GM21619 (cell line): Measurements from ENCODE around the gene NUMB.

ENCODE experiments used
- ATAC-seq: cut with Tn5 transposase; IDR thresholded peaks from one replicate; pipeline ENCODE4 v1.9.1; 2021; ENCODE audit not compliant: unreplicated experiment

The NUMB gene

DNA sequence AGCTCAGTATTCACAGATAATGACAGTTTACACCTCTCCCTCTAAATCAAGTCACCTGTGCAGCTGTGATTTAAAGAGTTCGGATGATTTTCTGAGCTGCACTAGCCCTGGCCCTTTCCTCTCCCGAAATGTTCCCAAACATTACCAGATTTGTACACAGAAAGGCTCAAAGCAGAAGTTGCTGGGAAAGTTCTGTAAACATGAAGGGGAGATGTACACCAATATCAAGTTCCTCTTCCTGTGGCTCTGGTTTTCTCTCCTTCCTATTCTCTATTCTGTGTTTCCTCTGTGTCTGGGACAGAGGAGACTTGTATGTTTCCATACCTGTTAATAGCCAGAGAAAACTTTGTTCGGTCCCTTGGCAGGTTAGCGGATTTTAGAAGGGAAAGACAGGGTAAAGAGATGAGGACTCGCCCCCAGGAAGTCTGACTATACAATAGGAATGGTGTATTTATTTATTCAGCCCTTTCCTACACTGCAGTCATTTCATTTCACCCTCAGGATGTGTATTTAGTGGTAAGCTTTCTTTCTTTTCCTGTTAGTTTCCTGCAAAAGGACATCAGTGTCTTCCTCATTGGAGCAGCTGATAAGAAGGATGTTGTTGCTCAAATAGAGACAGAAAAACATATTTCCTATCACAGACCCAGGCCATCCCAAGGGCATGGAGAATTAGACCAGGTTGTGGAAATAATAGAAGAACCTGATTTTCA, 7.6 kb upstream of the NUMB start:
- ATAC-seq: no peak

DNA sequence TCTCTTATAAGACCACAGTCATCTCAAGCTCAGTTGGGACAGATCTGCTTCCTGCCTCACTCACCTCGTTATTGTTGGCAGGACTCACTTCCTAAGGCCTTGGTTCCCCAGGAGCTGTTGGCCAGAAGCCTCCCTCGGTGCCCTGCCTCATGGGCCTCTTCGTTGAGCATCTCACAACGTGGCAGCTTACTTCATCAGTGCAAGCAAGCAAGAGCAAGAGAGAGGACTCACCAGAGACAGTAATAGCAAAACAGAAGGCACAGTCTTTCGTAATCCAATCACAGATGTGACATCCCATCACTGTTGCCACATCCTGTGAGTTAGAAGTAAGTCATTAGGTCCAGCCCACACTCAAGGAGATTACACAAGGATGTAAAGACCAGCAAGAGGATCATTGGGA, 5.1 kb upstream of the NUMB start:
- no peak for ATAC-seq

DNA sequence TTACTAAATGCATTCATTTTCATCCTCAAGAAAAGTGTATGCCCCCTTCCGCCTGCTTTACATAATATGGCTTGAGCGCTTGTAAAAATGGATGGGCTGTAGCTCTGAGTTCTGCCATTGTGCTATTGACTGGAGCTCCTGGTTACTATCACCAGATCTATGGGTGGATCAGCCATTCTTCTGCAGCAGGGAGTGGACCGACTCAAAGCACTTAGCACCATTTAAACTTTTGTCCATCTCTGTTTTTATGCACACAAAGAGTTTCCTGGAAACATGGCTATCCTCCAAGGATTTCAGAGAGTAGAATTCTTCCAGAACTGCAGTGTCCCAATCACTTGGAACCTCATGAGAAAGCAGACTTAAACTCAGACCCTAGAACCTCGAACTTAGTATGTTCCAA, 4.5 kb upstream of the NUMB start:
- ATAC-seq: no peak

DNA sequence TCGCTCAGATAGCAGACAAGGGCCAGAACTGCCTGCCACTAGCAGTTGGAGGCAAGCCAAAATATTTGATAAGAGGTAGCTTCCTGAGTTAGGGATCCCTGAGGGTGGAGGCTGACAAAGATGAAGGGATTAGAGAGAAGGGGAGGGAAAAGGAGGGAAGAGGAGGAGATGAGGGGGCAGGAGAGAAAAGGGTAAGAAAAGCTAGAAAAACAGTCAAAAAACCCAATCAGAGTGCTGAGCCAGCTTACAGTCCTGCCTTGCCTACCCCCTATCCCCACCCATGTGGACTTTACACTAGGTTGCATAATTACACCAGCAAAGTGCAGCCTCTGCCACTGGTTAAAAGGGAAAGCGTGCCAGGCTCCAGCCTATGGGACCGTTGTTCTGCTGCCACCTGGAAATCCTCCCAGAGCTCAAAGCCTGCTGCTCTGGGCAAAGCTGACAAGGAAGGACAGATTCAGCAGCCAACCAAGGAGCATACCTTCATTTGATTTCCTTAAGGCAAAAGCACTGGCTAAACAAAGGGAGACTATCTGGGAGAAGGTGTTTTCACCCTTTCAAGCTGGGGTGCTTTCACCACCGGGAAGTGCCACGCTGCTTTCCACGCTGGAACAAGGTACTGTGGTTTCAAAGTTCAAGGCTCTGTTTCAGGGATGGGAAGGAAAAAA, 3.8 kb upstream of the NUMB start:
- no peak for ATAC-seq

DNA sequence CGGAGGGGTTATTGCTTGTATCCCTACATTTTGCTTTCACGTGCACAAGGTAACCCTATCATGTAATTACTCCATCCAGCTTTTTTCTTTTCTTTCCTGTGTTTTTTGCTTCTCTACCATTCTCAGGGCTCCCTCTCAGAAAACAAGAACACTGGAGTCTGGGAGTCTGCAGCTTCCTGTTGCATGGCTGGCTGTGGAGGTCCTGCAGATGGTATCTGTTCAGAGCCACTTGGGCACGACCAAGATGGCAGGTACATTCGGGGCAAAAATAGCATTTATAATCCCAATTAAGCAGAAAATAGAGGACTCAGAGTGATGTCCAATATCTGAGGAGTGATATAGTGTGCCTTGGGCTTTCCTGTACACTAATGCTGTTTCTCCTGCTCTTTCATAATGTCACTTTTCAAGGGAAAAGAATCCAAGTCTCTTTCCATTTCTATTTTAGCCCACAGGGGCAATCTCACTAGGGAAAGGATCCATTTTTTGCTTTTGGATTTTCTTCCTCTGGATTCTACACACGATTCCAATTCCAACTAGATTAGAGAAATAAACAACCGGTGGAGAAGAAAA, 3.2 kb upstream of the NUMB start:
- ATAC-seq: no peak

DNA sequence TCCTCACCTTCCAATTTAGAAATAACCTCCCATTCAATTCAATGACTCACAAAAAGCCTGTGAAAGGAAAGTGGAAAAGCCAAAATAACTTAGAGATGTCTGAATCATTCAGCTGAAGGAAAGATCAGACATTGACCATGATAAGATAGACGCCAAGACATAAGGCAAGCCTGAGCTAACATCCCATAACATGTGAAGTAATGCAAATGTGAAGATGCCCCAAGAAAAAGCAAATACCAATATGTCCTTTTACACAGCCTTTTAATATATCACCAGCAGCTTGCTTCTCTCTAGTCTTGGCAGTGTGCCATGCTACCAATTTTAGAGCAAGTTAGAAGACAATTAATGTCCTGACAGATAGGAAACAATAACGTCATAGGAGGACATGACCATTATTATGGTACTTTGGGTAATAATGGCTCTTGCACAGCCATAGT, 2.4 kb upstream of the NUMB start:
- no peak for ATAC-seq

GRCh38 chr14:73459959-73460358, 1.6 kb upstream of the NUMB start:
- no peak for ATAC-seq

DNA sequence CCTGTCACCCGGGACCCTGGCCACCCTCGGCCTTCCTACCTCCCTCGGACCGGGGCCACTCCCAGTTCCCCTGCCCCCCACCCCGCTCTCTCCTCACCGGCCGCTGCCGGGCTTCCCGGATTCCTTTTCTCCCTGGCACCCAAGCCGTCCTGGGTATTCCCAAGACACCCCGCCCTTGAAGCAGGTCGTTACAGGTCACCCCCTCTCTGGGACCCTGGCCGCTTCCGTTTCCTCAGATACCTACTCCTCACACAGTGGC, 493 bp downstream of the NUMB start:
- no peak for ATAC-seq

DNA sequence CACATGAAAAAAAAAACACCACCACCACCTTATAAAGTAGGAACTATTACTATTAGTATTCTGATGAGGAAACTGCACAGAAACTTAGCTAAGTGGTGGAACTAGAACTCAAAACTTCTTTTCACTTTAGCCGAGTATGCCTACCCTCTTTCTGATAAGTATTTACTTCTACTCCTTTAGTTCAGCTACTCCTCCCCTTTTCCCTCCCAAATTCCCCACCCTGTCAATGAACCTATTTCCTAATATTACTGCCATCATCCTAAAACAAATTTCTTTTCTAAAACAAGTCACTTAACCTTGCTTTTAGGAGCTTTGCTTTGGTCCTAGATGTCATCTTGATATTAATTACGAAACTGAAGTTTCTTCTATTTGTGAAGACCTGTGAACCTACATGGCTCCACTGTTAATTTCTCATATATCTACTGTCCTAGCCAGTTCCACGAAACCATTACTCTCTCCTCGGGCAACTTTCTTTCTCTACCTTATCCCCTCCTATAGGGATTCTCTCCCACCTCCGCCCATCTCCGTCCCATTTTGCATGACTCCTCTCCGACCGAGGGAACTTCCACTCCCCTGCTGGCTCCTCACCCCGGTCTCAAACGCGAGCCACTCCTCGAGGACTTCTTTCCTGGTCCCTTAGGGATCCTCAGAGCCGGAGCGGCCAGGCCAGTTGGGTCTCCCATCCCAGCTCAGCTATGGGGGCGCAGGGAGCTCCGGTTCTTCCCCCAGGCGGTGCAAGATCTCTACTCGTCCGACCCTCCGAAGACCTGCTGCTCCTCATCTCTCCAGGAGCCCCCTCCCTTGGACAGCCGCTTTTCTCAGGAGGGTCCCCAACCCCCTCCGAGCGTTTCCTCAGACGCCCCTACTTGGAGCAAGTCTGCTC, 1.1 kb downstream of the NUMB start:
- ATAC-seq: no peak

DNA sequence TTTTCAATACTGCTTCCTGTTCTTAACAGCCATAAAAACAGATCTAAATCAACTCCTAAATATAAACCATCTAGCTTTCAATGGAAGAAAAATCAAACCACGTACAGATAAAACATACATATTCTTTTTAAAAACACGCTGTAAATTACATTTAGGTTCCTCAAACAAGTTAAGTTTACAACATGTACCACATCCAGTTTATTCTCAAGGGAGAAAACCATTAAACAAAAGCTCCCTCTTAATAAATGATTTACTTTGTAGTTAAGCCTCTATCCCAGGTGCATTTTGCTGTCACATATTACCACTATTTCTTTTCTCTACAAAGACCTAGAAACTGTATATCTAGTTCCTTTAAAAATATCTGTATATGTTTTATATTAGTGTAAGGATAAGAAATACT, 3.1 kb downstream of the NUMB start:
- ATAC-seq: no peak

DNA sequence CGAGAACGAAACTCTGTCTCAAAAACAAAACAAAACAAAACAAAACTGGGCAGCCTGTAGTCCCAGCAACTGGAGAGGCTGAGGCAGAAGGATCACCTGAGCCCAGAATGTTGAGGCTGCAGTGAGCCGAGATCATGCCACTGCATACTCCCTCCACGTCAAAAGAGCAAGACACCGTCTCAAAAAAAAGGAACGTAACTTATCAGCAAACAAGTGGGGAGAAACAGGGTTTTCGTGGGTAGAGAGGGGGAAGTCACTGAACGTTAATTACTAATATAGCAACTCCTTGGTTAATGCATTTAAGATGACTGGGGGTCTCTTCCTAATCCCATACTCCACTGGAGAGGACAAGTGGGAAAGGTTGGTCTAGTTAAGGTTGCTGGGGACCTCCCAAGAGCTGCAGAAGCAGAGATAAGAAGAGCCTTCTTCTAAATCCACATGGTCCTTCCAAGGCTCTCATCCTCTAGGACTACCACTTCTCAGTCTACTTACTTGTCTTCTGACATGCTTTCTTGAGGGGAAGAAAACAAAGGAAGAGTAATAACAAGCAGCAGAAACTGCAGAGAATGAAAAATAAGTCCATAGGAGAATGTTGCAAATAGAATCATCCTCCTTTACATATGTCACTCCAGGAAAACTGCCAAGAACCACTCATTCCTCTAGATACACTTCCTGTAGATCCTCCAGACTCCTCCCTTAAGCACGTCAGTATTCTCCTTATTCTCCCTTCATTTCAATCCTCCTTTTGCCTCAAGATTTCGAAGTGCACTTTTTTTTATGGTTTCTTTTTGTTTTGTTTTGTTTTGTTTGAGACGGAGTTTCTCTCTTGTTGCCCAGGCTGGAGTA, 5.8 kb downstream of the NUMB start:
- no peak for ATAC-seq

GRCh38 chr14:73443758-73444157, 14.6 kb downstream of the NUMB start:
- ATAC-seq: no peak

DNA sequence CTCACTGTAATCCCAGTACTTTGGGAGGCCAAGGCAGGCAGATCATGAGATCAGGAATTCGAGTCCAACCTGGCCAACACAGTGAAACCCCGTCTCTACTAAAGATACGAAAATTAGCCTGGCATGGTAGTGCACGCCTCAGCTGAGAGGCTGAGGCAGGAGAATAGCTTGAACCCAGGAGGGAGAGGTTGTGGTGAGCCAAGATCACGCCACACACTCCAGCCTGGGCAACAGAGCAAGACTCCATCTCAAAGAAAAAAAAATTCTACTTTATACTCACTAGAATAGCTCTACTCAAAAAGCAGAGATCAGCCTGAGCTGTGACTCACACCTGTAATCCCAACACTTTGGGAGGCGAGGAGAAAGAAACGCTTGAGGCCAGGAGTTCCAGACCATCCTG, 17.1 kb downstream of the NUMB start:
- ATAC-seq: no peak

- no peak for ATAC-seq
Measured at GRCh38 chr14:73438993-73439392, 19.4 kb downstream of the NUMB start.

- ATAC-seq: no peak
Measured at GRCh38 chr14:73437206-73437605, 21.1 kb downstream of the NUMB start.

GRCh38 chr14:73432124-73432523, 26.2 kb downstream of the NUMB start:
- ATAC-seq: no peak

DNA sequence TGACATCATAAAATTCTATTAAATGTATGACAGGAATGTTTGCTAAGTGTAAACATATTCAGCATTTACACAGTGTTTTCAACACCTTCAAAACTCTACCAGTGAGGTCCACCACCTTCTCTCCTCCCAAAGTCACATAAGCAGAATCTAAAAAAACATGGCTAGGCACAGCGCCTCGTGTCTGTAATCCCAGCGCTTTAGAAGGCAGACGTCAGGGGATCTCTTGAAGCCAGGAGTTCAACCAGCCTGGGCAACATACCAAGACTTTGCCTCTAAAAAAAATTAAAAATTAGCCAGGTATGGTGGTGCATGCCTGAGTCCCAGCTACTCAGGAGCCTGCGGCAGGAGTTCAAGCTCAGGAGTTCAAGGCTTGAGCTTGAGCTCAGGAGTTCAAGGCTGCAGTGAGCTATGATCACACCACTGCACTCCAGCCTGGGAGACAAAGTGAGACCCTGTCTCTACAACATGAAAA, 30.0 kb downstream of the NUMB start:
- ATAC-seq: no peak

GRCh38 chr14:73427516-73428264, 30.7 kb downstream of the NUMB start:
- no peak for ATAC-seq

GRCh38 chr14:73426877-73427276, 31.5 kb downstream of the NUMB start:
- ATAC-seq: no peak

DNA sequence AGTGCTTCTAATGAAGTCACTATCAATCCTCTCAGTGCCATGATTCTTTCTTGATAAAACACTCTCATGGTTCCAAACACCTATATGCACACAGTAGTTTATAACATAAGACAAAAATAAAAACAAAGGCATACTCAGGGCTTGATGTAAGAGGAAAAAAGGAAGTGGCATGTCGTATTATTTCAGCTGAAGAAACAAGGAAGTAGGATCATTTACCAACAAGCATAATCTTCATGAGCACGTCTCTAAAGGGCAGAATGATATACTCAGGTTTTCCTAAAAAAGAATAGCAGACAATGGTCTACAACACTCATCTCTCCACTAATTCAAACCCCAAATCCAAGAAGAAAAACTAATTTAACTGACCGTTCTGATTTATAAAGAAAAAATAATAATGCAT, 33.9 kb downstream of the NUMB start:
- no peak for ATAC-seq
